KOPT-K1 (cell line): ENCODE measurements around the gene SOX12.

ENCODE experiments used
- H3K27ac ChIP-seq: fragments of 200-600 bp; sonication (generic); 2 replicates; pipeline ENCODE4 v1.5.1; 2016; ENCODE audit warnings: antibody characterized with exemption, mild to moderate bottlenecking, low read depth, low read length; ENCODE audit not compliant: poor library complexity, severe bottlenecking
- H3K36me3 ChIP-seq: fragments of 200-600 bp; sonication (generic); 2 replicates; pipeline ENCODE4 v1.5.1; 2017; ENCODE audit warnings: antibody characterized with exemption, mild to moderate bottlenecking, low read length, moderate library complexity; ENCODE audit not compliant: insufficient read depth
- H3K9me3 ChIP-seq: fragments of 200-600 bp; sonication (generic); 2 replicates; pipeline ENCODE4 v1.5.1; 2017; ENCODE audit warnings: antibody characterized with exemption, low read length, mild to moderate bottlenecking; ENCODE audit not compliant: insufficient read depth, poor library complexity, severe bottlenecking

Gene SOX12

GRCh38 chr20:297098-297924 is 28.0 kb upstream of the SOX12 start, which contains the start of gene ZCCHC3:
Gene ZCCHC3 (plus strand): TSS chr20:297570. CDS start chr20:297587, 17 bp downstream.
- Histone ChIP-seq H3K9me3 (no peaks in the 10 kb centered on the region), H3K27ac (peak within 1 kb of the TSS; percentile 92), H3K36me3 (peaks cover 31% of the 10 kb centered on the region)

GRCh38 chr20:297925-298775 is 27.2 kb upstream of the SOX12 start:
- no peaks in the 10 kb centered on the region for H3K9me3 ChIP-seq

GRCh38 chr20:298776-299391 is 26.5 kb upstream of the SOX12 start:
- Histone ChIP-seq H3K9me3 (no peaks in the 10 kb centered on the region), H3K36me3 (peaks cover 34% of the 10 kb centered on the region), H3K27ac (peak overlapping the region; percentile 92)

More at GRCh38 chr20:297925-298775, 27.2 kb upstream of the SOX12 start:
- H3K36me3 ChIP-seq = peaks cover 34% of the 10 kb centered on the region
- H3K27ac ChIP-seq = peak overlapping the region; percentile 92

GRCh38 chr20:300345-300990 is 24.9 kb upstream of the SOX12 start:
- Histone ChIP-seq H3K27ac (no peak overlapping the region), H3K36me3 (peaks cover 34% of the 10 kb centered on the region), H3K9me3 (no peaks in the 10 kb centered on the region)

GRCh38 chr20:301886-302848 is 23.2 kb upstream of the SOX12 start:
- no peak overlapping the region for H3K27ac ChIP-seq
- no peaks in the 10 kb centered on the region for H3K9me3 ChIP-seq
- peaks cover 34% of the 10 kb centered on the region for H3K36me3 ChIP-seq

- Histone ChIP-seq H3K27ac (no peak overlapping the region), H3K9me3 (no peaks in the 10 kb centered on the region), H3K36me3 (peaks cover 16% of the 10 kb centered on the region)
Observed at GRCh38 chr20:305745-306144, 19.6 kb upstream of the SOX12 start.

GRCh38 chr20:308427-309038 is 16.8 kb upstream of the SOX12 start:
- no peak overlapping the region for H3K27ac ChIP-seq
- no peaks in the 10 kb centered on the region for H3K36me3 ChIP-seq
- no peaks in the 10 kb centered on the region for H3K9me3 ChIP-seq

GRCh38 chr20:309306-309840 is 16.0 kb upstream of the SOX12 start:
- Histone ChIP-seq H3K9me3 (no peaks in the 10 kb centered on the region), H3K27ac (no peak overlapping the region), H3K36me3 (no peaks in the 10 kb centered on the region)

GRCh38 chr20:309841-310644 is 15.3 kb upstream of the SOX12 start:
- Histone ChIP-seq H3K36me3 (no peaks in the 10 kb centered on the region), H3K9me3 (no peaks in the 10 kb centered on the region), H3K27ac (no peak overlapping the region)

GRCh38 chr20:310645-311044 is 14.7 kb upstream of the SOX12 start:
- Histone ChIP-seq H3K27ac (no peak overlapping the region), H3K36me3 (no peaks in the 10 kb centered on the region), H3K9me3 (no peaks in the 10 kb centered on the region)

GRCh38 chr20:311609-312008 is 13.7 kb upstream of the SOX12 start:
- no peaks in the 10 kb centered on the region for H3K36me3 ChIP-seq
- no peaks in the 10 kb centered on the region for H3K9me3 ChIP-seq
- H3K27ac ChIP-seq = no peak overlapping the region

- no peak overlapping the region for H3K27ac ChIP-seq
- H3K36me3 ChIP-seq = no peaks in the 10 kb centered on the region
- H3K9me3 ChIP-seq = no peaks in the 10 kb centered on the region
Observed at GRCh38 chr20:312067-312466, 13.3 kb upstream of the SOX12 start.

GRCh38 chr20:312866-313265 is 12.5 kb upstream of the SOX12 start:
- no peak overlapping the region for H3K27ac ChIP-seq
- H3K9me3 ChIP-seq = no peaks in the 10 kb centered on the region
- H3K36me3 ChIP-seq = no peaks in the 10 kb centered on the region
